SU-DHL-6 (cell line): ENCODE data around the gene LRP4.

Experiments used
- EZH2phosphoT487 ChIP-seq: fragments of 200-600 bp; sonication (generic), shearing (Covaris generic); conservative IDR thresholded peaks from 2 replicates; pipeline ENCODE4 v1.6.1; 2018; ENCODE audit warnings: mild to moderate bottlenecking, antibody characterized with exemption, low read length, moderate library complexity, mixed read lengths
- TF ChIP-seq, protein P1 (sequence below): fragments of 200-600 bp; sonication (generic); IDR thresholded peaks from one replicate; pipeline ENCODE4 v1.5.1; 2017; ENCODE audit warnings: antibody characterized with exemption, mild to moderate bottlenecking, low read length, moderate library complexity; ENCODE audit not compliant: insufficient read depth, poor library complexity, severe bottlenecking

DNA sequence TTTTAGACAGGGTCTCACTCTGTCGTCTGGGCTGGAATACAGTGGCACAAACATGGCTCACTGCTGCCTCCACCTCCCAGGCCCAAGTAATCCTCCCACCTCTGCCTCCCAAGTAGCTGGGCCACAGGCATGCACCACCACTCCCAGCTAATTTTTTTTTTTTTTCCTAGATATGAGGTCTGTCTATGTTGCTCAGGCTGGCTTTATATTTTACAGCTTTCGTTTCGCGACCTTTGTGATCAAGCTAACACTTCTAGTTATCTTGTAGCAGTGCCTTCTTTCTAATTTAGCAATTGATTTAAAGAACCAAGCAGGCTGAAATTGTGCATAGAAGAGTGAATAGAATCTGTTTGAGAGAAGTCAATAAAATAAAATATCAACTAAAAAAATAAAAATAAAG lies 83.5 kb downstream of the LRP4 start:
- TF ChIP-seq, protein P1, sequence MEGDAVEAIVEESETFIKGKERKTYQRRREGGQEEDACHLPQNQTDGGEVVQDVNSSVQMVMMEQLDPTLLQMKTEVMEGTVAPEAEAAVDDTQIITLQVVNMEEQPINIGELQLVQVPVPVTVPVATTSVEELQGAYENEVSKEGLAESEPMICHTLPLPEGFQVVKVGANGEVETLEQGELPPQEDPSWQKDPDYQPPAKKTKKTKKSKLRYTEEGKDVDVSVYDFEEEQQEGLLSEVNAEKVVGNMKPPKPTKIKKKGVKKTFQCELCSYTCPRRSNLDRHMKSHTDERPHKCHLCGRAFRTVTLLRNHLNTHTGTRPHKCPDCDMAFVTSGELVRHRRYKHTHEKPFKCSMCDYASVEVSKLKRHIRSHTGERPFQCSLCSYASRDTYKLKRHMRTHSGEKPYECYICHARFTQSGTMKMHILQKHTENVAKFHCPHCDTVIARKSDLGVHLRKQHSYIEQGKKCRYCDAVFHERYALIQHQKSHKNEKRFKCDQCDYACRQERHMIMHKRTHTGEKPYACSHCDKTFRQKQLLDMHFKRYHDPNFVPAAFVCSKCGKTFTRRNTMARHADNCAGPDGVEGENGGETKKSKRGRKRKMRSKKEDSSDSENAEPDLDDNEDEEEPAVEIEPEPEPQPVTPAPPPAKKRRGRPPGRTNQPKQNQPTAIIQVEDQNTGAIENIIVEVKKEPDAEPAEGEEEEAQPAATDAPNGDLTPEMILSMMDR: no peak
- no peak for TF ChIP-seq EZH2phosphoT487
